ENCODE data around the gene SCRN3.

Gene SCRN3

GRCh38 chr2:174442546-174443510 is 47.3 kb downstream of the SCRN3 start:
- no peak for DNase-seq (ENCODE audit: low read depth, low spot score)
- Histone ChIP-seq H3K4me3 (ENCODE audit: low read length) (no peak overlapping the region), H3K9me3 (ENCODE audit: control insufficient read depth, insufficient read depth, low read length) (no peaks in the 10 kb centered on the region), H3K27me3 (ENCODE audit: control insufficient read depth, insufficient read depth, low read length) (no peaks in the 10 kb centered on the region), H3K27ac (ENCODE audit: low read length) (no peak overlapping the region), H3K4me1 (ENCODE audit: control insufficient read depth, insufficient read depth, low read length) (no peaks in the 10 kb centered on the region; the same call in 1 of the 2 replicates), H3K36me3 (ENCODE audit: control insufficient read depth, insufficient read depth, low read length) (no peaks in the 10 kb centered on the region)
- WGBS (ENCODE audit: insufficient coverage, insufficient read length), result no CpG with 5 or more reads among the region's 3 CpGs

DNA sequence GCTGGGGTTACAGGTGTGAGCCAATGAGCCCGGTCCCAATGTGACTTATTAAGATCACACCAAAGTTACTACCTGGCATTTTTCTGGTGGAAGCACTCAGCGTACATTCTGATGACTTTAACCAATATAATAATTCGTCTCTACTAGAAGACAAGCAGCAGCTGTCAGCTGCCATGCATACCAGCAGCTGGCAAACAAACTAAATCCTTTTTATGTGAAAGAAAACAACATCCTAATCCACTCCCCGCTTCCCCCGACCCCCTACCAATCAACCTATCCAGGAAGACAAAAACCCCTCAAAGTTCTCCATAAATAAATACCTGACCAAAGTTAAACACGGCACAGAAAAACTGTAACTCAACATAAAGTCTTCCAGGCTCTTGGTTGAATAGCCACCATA is 49.2 kb downstream of the SCRN3 start:
- no peak for DNase-seq (ENCODE audit: low read depth, low spot score)
- Histone ChIP-seq H3K9me3 (ENCODE audit: control insufficient read depth, insufficient read depth, low read length) (no peaks in the 10 kb centered on the region), H3K36me3 (ENCODE audit: control insufficient read depth, insufficient read depth, low read length) (no peaks in the 10 kb centered on the region), H3K4me3 (ENCODE audit: low read length) (no peak overlapping the region), H3K27ac (ENCODE audit: low read length) (no peak overlapping the region), H3K27me3 (ENCODE audit: control insufficient read depth, insufficient read depth, low read length) (no peaks in the 10 kb centered on the region), H3K4me1 (ENCODE audit: control insufficient read depth, insufficient read depth, low read length) (no peaks in the 10 kb centered on the region; the same call in 1 of the 2 replicates)
- 100% methylated on average over 2 of the region's 6 CpGs for WGBS (ENCODE audit: insufficient coverage, insufficient read length)

DNA sequence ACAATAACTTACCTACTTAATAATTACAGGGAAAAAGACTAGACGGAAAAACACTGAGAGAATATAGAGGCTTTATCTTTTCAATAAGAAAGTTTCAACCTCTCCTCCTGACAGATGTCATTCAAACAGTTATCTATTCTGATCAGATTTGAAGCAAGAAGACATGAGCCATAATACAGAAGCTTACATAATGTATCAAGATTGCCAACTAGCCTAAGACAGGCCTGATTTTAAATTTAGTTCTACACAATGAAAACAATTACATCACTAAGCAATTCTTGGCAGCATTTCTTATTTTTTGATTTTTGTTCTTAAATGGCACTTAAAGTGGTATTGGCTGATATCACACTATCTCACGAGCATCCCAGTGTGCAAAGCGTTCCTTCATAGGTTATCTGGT is 49.7 kb downstream of the SCRN3 start:
- Histone ChIP-seq H3K36me3 (ENCODE audit: control insufficient read depth, insufficient read depth, low read length) (no peaks in the 10 kb centered on the region), H3K9me3 (ENCODE audit: control insufficient read depth, insufficient read depth, low read length) (no peaks in the 10 kb centered on the region), H3K4me1 (ENCODE audit: control insufficient read depth, insufficient read depth, low read length) (no peaks in the 10 kb centered on the region; the same call in 1 of the 2 replicates), H3K27ac (ENCODE audit: low read length) (no peak overlapping the region), H3K27me3 (ENCODE audit: control insufficient read depth, insufficient read depth, low read length) (no peaks in the 10 kb centered on the region), H3K4me3 (ENCODE audit: low read length) (no peak overlapping the region)
- WGBS (ENCODE audit: insufficient coverage, insufficient read length), result no CpG with 5 or more reads among the region's 3 CpGs
- DNase-seq (ENCODE audit: low read depth, low spot score), result no peak

- Histone ChIP-seq H3K9me3 (ENCODE audit: control insufficient read depth, insufficient read depth, low read length) (no peaks in the 10 kb centered on the region), H3K36me3 (ENCODE audit: control insufficient read depth, insufficient read depth, low read length) (no peaks in the 10 kb centered on the region), H3K27me3 (ENCODE audit: control insufficient read depth, insufficient read depth, low read length) (no peaks in the 10 kb centered on the region), H3K27ac (ENCODE audit: low read length) (no peak overlapping the region), H3K4me3 (ENCODE audit: low read length) (no peak overlapping the region), H3K4me1 (ENCODE audit: control insufficient read depth, insufficient read depth, low read length) (no peaks in the 10 kb centered on the region; the same call in 1 of the 2 replicates)
- WGBS (ENCODE audit: insufficient coverage, insufficient read length), result no CpG with 5 or more reads among the region's 4 CpGs
- no peak for DNase-seq (ENCODE audit: low read depth, low spot score)
Observed at GRCh38 chr2:174446531-174446930, 51.0 kb downstream of the SCRN3 start.

- no peaks in the 10 kb centered on the region for H3K4me1 ChIP-seq (ENCODE audit: control insufficient read depth, insufficient read depth, low read length)
- H3K9me3 ChIP-seq (ENCODE audit: control insufficient read depth, insufficient read depth, low read length), result no peaks in the 10 kb centered on the region
- H3K4me3 ChIP-seq (ENCODE audit: low read length), result no peak overlapping the region
- WGBS (ENCODE audit: insufficient coverage, insufficient read length), result no CpG with 5 or more reads among the region's 2 CpGs
- no peaks in the 10 kb centered on the region for H3K27me3 ChIP-seq (ENCODE audit: control insufficient read depth, insufficient read depth, low read length)
- H3K27ac ChIP-seq (ENCODE audit: low read length), result no peak overlapping the region
- DNase-seq (ENCODE audit: low read depth, low spot score), result no peak
- no peaks in the 10 kb centered on the region for H3K36me3 ChIP-seq (ENCODE audit: control insufficient read depth, insufficient read depth, low read length)
Observed at GRCh38 chr2:174449033-174449432, 53.5 kb downstream of the SCRN3 start.

GRCh38 chr2:174450021-174450816 is 54.7 kb downstream of the SCRN3 start:
- Histone ChIP-seq H3K4me1 (ENCODE audit: control insufficient read depth, insufficient read depth, low read length) (no peaks in the 10 kb centered on the region), H3K9me3 (ENCODE audit: control insufficient read depth, insufficient read depth, low read length) (no peaks in the 10 kb centered on the region), H3K27ac (ENCODE audit: low read length) (no peak overlapping the region), H3K27me3 (ENCODE audit: control insufficient read depth, insufficient read depth, low read length) (no peaks in the 10 kb centered on the region), H3K36me3 (ENCODE audit: control insufficient read depth, insufficient read depth, low read length) (no peaks in the 10 kb centered on the region), H3K4me3 (ENCODE audit: low read length) (no peak overlapping the region)
- no peak for DNase-seq (ENCODE audit: low read depth, low spot score)
- no CpG with 5 or more reads among the region's 4 CpGs for WGBS (ENCODE audit: insufficient coverage, insufficient read length)

DNA sequence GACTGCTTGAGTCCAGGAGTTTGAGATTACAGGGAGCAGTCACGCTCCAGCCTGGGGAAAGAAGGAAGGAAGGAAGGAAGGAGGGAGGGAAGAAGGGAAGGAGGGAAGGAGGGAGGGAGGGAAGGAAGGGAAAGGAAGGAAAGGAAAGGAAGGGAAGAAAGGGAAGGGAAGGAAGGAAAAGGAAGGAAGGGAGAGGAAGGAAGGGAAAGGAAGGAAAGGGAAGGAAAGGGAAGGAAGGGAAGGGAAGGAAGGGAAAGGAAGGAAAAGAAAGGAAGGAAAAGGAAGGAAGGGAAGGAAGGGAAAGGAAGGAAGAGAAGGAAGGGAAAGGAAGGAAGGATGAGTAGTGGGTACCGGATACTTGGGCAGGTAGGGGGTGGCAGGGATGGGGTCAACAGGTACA is 59.0 kb downstream of the SCRN3 start:
- Histone ChIP-seq H3K4me3 (ENCODE audit: low read length) (no peak overlapping the region), H3K36me3 (ENCODE audit: control insufficient read depth, insufficient read depth, low read length) (no peaks in the 10 kb centered on the region), H3K27ac (ENCODE audit: low read length) (no peak overlapping the region), H3K9me3 (ENCODE audit: control insufficient read depth, insufficient read depth, low read length) (no peaks in the 10 kb centered on the region), H3K4me1 (ENCODE audit: control insufficient read depth, insufficient read depth, low read length) (no peaks in the 10 kb centered on the region), H3K27me3 (ENCODE audit: control insufficient read depth, insufficient read depth, low read length) (no peaks in the 10 kb centered on the region)
- no CpG with 5 or more reads among the region's 2 CpGs for WGBS (ENCODE audit: insufficient coverage, insufficient read length)
- no peak for DNase-seq (ENCODE audit: low read depth, low spot score)

DNA sequence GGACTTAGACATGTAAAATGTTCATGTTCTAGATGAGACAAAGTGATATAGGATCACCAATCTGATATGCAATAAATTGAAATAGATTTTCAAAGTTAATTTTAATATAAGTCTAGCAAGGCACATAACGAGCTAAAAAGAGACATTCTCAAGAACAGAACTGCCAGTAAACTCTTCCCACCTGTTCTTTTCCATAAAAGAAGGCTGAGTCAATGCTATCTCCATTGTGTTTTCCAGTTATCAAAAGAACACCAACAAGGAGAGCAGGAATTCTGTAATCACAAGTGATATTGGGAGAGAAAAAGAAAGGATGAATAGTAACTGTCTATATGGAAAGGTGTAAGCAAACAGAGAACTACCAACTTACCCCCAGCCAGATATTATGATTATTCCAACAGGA is 65.7 kb downstream of the SCRN3 start:
- no peaks in the 10 kb centered on the region for H3K4me1 ChIP-seq (ENCODE audit: control insufficient read depth, insufficient read depth, low read length)
- no peaks in the 10 kb centered on the region for H3K27me3 ChIP-seq (ENCODE audit: control insufficient read depth, insufficient read depth, low read length)

DNA sequence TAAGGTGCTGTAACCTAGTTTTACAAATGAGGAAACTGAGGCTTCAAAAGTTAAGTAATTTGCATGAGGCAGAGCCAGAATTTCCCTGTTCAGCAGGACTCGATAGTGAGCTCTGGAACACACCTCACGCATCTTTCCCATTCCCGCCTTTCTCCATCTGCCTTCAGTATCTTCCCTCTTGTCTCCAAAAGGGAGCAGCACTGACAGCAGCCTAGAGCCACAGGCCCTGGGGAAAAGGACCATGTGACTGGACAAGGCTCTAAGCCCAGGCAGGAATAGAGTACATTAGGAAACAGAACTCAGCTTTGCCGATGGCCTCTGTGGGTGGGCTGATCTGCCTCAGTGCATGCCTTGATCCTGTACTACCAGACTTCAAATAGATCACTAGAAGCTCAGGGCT is 69.8 kb downstream of the SCRN3 start:
- Histone ChIP-seq H3K4me1 (ENCODE audit: control insufficient read depth, insufficient read depth, low read length) (no peaks in the 10 kb centered on the region), H3K9me3 (ENCODE audit: control insufficient read depth, insufficient read depth, low read length) (no peaks in the 10 kb centered on the region), H3K27ac (ENCODE audit: low read length) (no peak overlapping the region), H3K4me3 (ENCODE audit: low read length) (no peak overlapping the region), H3K36me3 (ENCODE audit: control insufficient read depth, insufficient read depth, low read length) (no peaks in the 10 kb centered on the region), H3K27me3 (ENCODE audit: control insufficient read depth, insufficient read depth, low read length) (no peaks in the 10 kb centered on the region)
- DNase-seq (ENCODE audit: low read depth, low spot score), result no peak
- no CpG with 5 or more reads among the region's 4 CpGs for WGBS (ENCODE audit: insufficient coverage, insufficient read length)

More for the DNA sequence above, 65.7 kb downstream of the SCRN3 start:
- H3K9me3 ChIP-seq (ENCODE audit: control insufficient read depth, insufficient read depth, low read length), result no peaks in the 10 kb centered on the region
- WGBS (ENCODE audit: insufficient coverage, insufficient read length), result no CpG with 5 or more reads among the region's 1 CpG
- no peak overlapping the region for H3K4me3 ChIP-seq (ENCODE audit: low read length)
- no peaks in the 10 kb centered on the region for H3K36me3 ChIP-seq (ENCODE audit: control insufficient read depth, insufficient read depth, low read length)
- DNase-seq (ENCODE audit: low read depth, low spot score), result no peak
- no peak overlapping the region for H3K27ac ChIP-seq (ENCODE audit: low read length)

GRCh38 chr2:174473796-174474195 is 78.3 kb downstream of the SCRN3 start:
- no peaks in the 10 kb centered on the region for H3K4me1 ChIP-seq (ENCODE audit: control insufficient read depth, insufficient read depth, low read length)
- no peak for DNase-seq (ENCODE audit: low read depth, low spot score)
- H3K9me3 ChIP-seq (ENCODE audit: control insufficient read depth, insufficient read depth, low read length), result no peaks in the 10 kb centered on the region
- H3K27me3 ChIP-seq (ENCODE audit: control insufficient read depth, insufficient read depth, low read length), result no peaks in the 10 kb centered on the region
- H3K4me3 ChIP-seq (ENCODE audit: low read length), result no peak overlapping the region
- WGBS (ENCODE audit: insufficient coverage, insufficient read length), result no CpG with 5 or more reads among the region's 3 CpGs
- no peak overlapping the region for H3K27ac ChIP-seq (ENCODE audit: low read length)
- no peaks in the 10 kb centered on the region for H3K36me3 ChIP-seq (ENCODE audit: control insufficient read depth, insufficient read depth, low read length)
